ENCODE measurements around the gene P2RY2. TPM values are rescaled to one million over a fixed set of nuclear protein-coding genes. Genes with fewer than 3 reads are reported as not detected.

P2RY2 gene
- total RNA-seq, 1 donor from 2014 or later = 0.42 TPM

GRCh38 chr11:73237471-73238290 is 19.6 kb downstream of the P2RY2 start:
- Mint-ChIP-seq H3K4me1 (peaks cover 2% of the 10 kb centered on the region), H3K27me3 (peaks cover 5% of the 10 kb centered on the region), H3K4me3 (no peak overlapping the region), H3K36me3 (ENCODE audit: low read depth) (no peaks in the 10 kb centered on the region), H3K27ac (no peak overlapping the region), H3K9me3 (no peaks in the 10 kb centered on the region)
- intact Hi-C loops (cut with micrococcal nuclease) = loop anchor here (1.0 kb wide), 1 partner anchor 52 kb away; no protein-coding TSS in a partner anchor
- no peak for TF ChIP-seq CTCF (IDR thresholded peaks at IDR 0.05)
- ATAC-seq (ENCODE audit: low read depth) = no peak
- DNase-seq = no peak
- ChIA-PET POLR2A (interaction anchor here (1.0 to 1.3 kb wide), 3 partner anchors 48 to 51 kb away, joined by 3 to 5 read pairs (median 5); no protein-coding TSS in a partner anchor), CTCF (interaction anchor here (1.5 to 4.0 kb wide), 4 partner anchors 48 to 59 kb away, joined by 3 to 40 read pairs (median 11); no protein-coding TSS in a partner anchor)

- H3K27me3 Mint-ChIP-seq = peaks cover 5% of the 10 kb centered on the region
- POLR2A ChIA-PET = no interaction called here
- no peak for ATAC-seq (ENCODE audit: low read depth)
- peaks cover 4% of the 10 kb centered on the region for H3K4me1 Mint-ChIP-seq
- CTCF ChIA-PET = interaction anchor here (0.9 to 7.2 kb wide), 2 partner anchors 33 to 54 kb away, joined by 4 to 87 read pairs; no protein-coding TSS in a partner anchor
- no peak overlapping the region for H3K27ac Mint-ChIP-seq
- TF ChIP-seq CTCF (IDR thresholded peaks at IDR 0.05) = no peak
- DNase-seq = no peak
- H3K9me3 Mint-ChIP-seq = no peaks in the 10 kb centered on the region
- no peaks in the 10 kb centered on the region for H3K36me3 Mint-ChIP-seq (ENCODE audit: low read depth)
- H3K4me3 Mint-ChIP-seq = no peak overlapping the region
- intact Hi-C loops (cut with micrococcal nuclease) = no loop called here
Measured at GRCh38 chr11:73239111-73239521, 21.0 kb downstream of the P2RY2 start.

GRCh38 chr11:73239571-73240189 is 21.6 kb downstream of the P2RY2 start:
- Mint-ChIP-seq H3K36me3 (ENCODE audit: low read depth) (no peaks in the 10 kb centered on the region), H3K4me3 (no peak overlapping the region), H3K27me3 (peaks cover 5% of the 10 kb centered on the region), H3K9me3 (no peaks in the 10 kb centered on the region), H3K27ac (no peak overlapping the region), H3K4me1 (peaks cover 4% of the 10 kb centered on the region)
- DNase-seq = no peak
- ChIA-PET CTCF (interaction anchor here (0.9 to 7.2 kb wide), 2 partner anchors 33 to 55 kb away, joined by 4 to 87 read pairs; no protein-coding TSS in a partner anchor), POLR2A (no interaction called here)
- TF ChIP-seq CTCF (IDR thresholded peaks at IDR 0.05) = no peak
- intact Hi-C loops (cut with micrococcal nuclease) = loop anchor here (5.0 kb wide), 1 partner anchor 517 kb away; no protein-coding TSS in a partner anchor
- no peak for ATAC-seq (ENCODE audit: low read depth)

GRCh38 chr11:73240190-73240781 is 22.2 kb downstream of the P2RY2 start:
- intact Hi-C loops (cut with micrococcal nuclease) = loop anchor here (5.0 kb wide), 1 partner anchor 518 kb away; no protein-coding TSS in a partner anchor
- H3K27ac Mint-ChIP-seq = no peak overlapping the region
- no peaks in the 10 kb centered on the region for H3K9me3 Mint-ChIP-seq
- peaks cover 4% of the 10 kb centered on the region for H3K4me1 Mint-ChIP-seq
- TF ChIP-seq CTCF (IDR thresholded peaks at IDR 0.05) = no peak
- DNase-seq (no peak), ATAC-seq (ENCODE audit: low read depth) (no peak)
- ChIA-PET POLR2A (no interaction called here), CTCF (interaction anchor here (7.2 kb wide), 1 partner anchor 55 kb away, joined by 87 read pairs; no protein-coding TSS in a partner anchor)
- H3K4me3 Mint-ChIP-seq = no peak overlapping the region
- peaks cover 5% of the 10 kb centered on the region for H3K27me3 Mint-ChIP-seq
- H3K36me3 Mint-ChIP-seq (ENCODE audit: low read depth) = no peaks in the 10 kb centered on the region

Data from activated B cell treated with CpG ODN at 0.5 μM for 24 hours (primary cell).